ENCODE results near the gene ADK.
"Not testable (repeated sequence)": the region's sequence is repeated elsewhere in the genome, so short reads cannot be mapped to it uniquely, and the experiment has no call there.

ADK gene

DNA sequence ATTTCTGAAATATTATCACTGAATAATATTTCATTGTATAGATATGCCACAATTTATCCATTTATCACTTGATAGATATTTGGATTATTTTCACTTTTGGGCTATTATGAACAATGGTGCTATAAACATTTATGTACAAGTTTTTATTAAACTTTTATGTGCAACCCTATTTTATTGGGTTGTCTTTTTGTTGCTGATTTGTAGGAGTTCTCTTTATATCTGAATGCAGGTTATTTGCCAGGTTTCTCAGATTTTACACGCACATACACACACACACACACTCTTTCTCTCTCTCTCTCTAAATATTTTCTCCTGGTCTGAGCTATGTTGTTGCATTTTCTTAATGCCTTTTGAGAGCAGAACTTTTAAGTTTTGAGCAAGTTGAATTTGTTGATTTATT, 36.2 kb downstream of the ADK start:
- DNase-seq: no peak

DNA sequence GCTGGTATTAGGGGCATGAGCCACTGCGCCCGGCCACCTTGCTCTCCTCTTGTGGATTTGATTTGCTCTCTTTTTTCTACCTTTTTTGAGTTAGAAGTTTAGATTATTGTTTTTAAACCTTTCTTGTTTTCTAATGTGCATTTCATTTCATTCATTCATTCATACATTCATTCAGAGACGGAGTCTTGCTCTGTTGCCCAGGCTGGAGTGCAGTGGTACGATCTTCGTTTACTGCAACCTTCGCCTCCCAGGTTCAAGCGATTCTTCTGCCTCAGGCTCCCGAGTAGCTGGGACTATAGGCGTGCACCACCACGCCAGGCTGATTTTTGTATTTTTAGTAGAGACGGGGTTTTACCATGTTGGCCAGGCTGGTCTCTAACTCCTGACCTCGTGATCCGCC, 37.6 kb downstream of the ADK start:
- DNase-seq: not testable (repeated sequence)

DNA sequence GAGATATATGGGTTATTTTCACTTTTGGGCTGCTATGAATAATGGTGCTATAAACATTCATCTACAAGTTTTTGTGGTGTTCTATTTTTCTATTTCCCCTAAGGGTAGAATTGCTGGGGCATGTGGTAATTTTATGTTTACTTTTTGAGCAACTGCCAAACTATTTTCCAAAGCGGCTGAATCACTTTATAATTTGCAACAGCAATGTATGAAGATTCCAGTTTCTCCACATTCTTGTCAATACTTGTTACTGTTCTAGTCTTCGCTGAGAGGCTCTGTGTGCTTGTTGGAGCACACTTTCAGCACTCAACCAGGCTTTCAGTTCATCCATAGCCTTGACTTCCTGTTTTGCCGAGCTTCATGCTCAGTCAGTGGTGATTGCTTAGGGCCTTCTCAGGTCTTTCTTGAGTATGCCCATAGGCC, 39.0 kb downstream of the ADK start:
- no peak for DNase-seq

DNA sequence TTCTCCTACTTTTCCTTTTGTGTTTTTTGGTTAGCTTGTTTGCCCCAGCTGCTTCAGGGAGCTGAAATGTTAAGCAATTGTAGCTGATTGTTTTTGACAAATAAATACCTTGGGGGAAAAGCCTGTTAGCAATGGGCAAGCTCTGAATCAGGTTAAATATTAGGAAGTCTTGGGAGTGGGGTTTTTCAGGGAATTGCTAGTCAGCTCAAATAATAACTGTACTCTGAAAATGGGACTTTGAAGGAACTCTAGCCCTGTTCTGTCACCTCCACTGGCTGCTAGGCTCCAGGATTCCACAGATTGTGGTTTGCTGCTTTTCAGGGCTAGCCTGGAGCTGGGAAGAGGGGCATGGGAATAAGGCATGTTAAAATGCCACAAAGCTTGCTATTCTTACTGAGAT, 39.5 kb downstream of the ADK start:
- no peak for DNase-seq

DNA sequence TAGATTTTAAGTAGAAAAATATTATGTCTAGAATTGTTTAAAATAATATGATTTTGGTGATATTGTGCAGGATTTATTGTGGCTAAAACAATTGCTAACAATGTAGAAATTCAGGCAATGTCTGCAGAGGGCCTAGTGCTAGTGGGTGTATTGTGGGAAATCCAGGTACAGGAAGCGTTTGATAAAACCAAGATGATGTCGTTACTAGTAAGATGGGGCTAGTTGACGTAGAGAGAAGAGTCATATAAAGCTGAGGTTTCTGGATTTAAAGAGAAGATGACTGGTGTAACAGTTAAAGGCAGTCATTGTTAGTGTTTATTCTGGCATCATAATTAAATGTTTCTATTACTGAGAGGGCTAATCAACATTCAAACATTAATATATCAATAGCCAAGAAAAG, 43.5 kb downstream of the ADK start:
- no peak for DNase-seq

DNA sequence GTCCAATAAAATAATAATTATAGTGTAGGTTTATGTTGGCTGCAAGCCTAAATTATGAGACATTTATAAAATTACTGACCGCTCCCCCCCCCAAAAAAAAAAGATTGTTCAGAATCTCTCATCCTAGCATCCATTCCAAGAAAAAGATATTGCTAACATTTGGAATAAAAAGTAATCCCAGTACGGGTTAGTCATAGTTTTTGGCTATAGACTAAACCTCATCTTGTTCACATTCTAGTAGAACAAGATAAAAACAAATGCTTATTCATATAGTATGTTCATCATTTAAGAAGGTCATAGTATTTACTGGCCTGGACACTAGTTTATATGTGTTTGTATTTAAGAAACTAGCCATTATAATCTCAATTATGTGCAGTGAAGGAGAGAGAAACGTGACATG, 44.0 kb downstream of the ADK start:
- no peak for DNase-seq

DNA sequence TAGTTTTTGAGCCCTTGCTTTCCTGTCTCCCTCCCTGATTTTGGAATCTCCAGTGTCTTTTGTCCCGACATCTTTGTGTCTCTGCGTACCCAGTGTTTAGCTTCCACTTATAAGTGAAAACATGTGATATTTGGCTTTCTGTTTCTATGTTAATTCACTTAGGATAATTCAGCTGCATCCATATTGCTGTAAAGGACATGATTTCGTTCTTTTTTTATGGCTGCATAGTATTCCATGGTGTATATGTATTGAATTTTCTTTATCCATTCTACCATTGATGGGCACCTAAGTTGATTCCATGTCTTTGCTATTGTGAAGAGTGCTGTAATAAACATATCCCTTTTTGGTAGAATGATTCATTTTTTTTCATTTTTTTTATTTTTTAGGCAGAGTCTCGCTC, 48.3 kb downstream of the ADK start:
- DNase-seq: no peak

DNA sequence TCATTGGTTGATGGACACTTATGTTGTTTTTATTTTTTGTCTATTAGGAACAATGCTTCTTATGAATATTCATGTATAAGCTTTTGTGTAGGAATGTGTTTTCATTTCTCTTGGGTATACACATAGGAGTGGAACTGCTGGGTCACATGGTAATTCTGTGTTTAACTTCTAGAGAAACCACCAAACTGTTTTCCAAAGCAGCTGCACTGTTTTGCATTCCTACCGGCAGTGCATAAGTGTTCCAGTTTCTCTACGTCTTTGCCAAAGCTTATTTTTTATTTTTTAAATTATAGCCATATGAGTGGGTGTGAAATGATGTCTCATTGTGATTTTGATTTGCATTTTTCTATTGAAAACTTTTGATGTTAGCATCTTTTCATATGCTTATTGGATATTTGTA, 51.3 kb downstream of the ADK start:
- no peak for DNase-seq

DNA sequence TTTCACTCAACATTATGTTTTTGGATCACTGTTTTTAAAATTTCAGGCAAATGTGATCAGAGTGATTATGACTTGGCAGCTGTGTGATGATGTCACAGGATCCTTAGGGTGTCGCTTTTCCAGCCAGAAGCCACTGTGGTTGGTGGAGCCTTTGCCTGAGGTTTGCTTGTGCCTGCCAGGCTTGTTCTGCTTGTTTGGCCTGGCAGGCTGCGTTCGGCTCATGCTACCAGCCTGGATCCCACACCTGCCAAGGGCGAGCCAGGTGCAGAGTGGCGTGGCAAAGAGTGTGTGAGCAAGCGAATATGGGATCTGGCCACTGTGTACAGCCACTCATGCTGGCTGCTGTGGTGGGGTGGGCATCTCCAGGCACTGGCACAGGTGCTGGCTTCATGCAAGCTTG, 55.7 kb downstream of the ADK start:
- DNase-seq: no peak

DNA sequence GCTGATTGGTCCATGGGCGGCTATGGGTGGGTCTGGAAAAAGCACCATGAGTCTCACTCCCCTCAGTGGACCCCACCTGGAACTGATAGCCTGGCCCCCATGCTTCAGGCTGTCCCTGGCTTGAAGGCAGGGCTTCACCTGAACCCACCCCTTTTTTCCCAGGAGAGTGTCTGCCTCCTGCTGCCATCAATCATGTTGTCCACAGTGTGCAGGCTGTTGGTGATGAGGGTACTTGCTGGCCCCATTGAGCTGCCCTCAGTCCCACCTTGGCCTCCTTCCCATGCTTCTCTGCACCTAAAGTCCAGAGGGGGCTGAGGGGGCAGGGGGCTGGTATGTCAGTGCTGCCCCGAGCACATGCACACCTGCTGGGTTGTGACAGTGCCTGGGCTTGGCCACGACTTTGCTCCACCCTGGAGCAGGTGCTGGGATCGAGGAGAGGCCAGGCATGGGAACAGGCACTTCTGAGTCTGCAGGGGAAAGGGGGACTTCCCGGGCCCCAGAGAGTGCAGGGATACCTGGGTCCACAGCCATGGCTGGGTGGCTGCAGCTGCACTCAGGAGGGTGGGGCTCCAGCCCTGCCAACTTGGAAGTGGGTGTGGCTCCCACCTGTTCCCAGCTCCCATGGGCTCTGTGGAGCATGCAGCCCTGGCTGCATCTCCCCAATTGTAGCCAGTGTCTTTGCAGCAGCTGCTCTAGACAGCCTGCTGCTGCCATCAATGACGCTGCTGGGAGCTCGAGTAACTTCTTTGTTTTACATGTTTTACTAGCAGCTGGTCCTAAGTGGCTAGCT, 56.9 kb downstream of the ADK start:
- DNase-seq: no peak

DNA sequence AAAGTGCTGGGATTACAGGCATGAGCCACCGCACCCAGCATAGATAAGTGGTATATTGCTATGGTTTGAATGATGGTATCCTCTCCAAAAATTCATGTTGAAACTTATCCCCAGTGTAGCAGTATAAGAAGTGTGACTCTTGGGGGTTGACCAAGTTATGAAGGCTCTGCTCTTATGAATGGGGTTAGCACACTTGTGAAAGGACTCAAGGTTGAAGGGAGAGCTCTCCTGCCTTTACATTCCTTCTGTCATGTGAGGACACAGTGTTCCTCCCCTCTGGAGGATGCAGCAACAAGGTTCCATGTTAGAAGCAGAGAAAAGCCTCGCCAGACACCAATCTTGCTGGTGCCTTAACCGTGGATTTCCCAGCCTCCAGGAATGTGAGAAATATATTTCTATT, 58.0 kb downstream of the ADK start:
- no peak for DNase-seq

DNA sequence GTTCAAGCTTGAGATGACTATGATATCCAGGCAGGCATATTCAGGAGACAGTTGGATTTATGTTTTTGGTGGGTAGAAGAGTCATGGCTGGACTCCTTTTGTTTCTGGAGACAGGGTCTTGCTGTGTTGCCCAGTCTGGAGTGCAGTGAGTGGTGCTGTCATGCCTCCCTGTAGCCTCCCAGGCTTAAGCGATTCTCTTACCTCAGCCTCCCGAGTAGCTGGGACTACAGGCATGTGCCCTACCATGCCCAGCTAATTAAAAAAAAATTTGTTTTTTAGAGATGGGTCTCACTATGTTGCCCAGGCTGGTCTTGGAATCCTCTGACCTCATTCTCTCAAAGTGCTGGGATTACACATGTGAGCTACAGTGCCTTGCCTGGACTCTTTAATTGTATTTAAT, 62.0 kb downstream of the ADK start:
- no peak for DNase-seq

DNA sequence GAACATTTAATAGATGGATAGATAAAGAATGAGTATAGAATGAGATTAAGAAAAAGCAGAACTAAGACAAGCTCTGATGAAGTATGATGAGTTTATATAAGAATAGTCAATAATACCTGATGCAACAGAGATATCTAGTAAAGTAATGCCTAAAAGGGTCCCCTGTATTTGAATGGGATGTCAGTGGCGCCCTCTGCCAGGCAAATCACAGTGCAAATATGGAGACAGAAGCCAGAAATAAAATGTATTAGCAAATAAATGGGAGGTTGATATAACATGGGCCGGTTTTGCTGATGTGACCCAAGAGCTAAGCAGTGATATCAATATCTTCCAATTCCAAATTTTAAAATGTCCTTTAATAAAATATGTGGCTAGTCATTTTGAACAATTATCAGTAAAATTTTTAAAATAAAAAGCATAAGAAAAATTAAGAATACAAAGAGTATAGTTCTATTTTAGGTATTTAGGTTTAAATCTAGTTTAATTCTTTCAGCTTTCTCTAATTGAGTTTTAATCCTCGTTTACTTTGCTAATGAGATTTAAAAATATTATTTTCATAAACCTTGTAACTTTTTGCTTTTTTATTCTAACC, 62.6 kb downstream of the ADK start:
- DNase-seq: peak; percentile 56

DNA sequence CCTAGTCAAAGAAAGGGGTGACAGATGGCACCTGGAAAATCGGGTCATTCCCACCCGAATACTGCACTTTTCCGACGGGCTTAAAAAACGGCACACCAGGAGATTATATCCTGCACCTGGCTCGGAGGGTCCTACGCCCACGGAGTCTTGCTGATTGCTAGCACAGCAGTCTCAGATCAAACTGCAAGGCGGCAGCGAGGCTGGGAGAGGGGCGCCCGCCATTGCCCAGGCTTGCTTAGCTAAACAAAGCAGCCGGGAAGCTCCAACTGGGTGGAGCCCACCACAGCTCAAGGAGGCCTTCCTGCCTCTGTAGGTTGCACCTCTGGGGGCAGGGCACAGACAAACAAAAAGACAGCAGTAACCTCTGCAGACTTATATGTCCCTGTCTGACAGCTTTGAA, 66.1 kb downstream of the ADK start:
- not testable (repeated sequence) for DNase-seq

DNA sequence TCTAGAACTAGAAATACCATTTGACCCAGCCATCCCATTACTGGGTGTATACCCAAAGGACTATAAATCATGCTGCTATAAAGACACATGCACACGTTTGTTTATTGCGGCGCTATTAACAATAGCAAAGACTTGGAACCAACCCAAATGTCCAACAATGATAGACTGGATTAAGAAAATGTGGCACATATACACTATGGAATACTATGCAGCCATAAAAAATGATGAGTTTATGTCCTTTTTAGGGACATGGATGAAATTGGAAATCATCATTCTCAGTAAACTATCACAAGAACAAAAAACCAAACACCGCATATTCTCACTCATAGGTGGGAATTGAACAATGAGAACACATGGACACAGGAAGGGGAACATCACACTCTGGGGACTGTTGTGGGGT, 71.4 kb downstream of the ADK start:
- not testable (repeated sequence) for DNase-seq

DNA sequence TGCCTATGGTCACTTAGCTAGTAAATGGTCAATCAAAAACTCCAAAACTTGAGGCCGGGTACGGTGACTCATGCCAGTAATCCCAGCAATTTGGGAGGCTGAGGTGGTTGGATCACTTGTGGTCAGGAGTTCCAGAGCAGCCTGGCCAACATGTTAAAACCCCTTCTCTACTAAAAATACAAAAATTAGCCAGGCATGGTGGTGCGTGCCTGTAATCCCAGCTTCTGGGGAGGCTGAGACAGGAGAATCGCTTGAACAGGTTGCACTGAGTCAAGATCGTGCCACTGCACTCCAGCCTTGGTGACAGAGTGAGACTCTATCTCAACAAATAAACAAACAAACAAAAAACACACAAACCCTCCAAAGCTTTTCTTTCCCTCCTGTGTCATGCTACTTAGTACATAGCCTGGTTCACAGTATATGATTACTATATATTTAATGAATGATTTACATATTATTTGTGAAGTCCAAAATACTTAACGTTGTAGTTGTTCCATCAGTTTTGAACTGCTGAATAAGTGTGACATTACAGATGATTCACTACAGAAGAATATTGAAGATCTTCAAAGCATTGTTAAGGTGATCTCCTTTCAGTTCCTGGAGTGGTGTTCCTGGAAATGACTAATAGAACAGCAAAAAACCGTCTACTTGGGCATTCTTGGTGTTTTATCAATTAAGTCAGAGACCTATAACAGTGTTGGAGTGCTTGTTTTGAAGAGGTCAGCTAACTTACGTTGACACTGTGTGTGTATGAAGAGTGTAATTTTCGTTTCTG, 72.9 kb downstream of the ADK start:
- no peak for DNase-seq

DNA sequence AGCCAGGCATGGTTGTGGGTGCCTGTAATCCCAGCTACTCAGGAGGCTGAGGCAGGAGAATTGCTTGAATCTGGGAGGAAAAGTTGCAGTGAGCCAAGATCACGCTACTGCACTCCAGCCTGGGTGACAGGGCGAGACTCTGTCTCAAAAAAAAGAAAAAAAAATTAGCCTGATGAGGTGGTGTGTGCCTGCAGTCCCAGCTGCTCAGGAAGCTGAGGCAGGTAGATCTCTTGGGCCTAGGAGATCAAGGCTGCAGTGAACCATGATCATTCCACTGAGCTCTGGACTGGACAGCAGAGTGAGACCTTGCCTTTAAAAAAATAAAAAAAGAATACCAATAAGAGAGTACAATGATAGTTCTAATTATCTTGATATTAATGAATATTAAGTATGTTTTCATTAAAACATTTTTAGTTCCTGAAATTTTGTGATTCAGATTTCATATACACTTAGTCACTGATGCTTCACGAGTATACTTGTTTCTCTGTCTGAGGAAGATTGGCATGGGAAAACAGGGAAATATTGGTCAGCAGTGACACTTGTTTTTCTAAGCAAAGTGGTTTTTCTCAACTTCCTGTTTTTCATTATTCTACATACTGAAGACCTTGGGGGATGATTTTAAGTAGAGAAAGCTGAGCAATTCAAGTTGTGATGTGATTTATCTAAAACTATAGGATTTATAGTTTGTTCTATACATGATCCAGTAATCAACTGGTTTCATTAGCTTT, 76.8 kb downstream of the ADK start:
- no peak for DNase-seq

DNA sequence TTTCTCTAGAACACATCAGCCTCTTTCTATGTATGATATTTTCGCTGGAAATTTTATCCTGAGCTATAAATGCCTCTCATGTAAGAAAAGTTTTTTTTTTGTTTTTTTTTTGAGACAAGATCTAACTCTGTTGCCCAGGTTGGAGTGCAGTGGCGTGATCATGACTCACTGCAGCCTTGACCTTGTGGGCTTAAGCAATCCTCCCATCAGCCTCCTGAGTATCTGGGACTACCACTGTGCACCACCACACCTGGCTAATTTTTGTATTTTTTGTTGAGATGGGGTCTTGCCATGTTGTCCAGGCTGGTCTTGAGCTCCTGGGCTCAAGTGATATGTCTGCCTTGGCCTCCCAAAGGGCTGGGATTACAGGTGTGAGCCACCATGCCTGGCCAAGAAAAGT, 80.4 kb downstream of the ADK start:
- no peak for DNase-seq

DNA sequence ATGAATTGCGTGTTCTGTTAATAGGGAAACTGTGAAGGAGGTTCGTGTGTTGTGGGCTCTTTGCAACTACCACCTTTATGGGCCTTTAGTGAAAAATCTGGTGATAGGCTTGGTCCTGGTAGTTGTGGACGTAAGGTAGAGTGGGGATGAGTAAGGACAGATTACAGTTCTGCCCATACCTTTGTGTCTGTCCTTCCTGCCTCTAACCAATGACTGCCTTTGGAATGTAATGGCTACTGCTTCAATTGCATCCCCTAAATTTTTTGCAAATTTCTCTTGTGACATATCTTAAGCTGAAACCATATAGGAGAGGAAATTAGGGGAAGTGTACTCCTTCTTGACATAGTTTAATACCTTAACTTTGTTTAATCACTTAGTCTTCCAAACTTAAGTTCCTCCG, 82.3 kb downstream of the ADK start:
- DNase-seq: no peak

DNA sequence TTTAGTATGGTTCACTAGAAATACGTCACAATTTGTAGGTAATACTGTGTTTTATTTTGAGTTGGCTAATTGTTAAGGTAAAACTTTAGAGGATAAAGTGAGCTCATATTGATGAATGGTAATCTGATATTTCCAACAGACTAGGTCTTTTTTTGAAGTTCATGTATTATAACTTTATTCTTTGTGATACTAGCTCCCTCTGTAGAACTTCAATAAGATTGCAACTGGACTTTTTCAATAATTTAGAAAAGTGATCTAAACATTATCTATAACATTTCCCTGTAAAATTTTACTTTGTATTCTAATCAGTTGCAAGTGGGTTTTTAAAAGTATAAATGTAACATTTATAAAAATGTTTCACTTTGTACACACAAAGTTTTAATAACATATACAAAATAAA, 83.5 kb downstream of the ADK start:
- no peak for DNase-seq

DNA sequence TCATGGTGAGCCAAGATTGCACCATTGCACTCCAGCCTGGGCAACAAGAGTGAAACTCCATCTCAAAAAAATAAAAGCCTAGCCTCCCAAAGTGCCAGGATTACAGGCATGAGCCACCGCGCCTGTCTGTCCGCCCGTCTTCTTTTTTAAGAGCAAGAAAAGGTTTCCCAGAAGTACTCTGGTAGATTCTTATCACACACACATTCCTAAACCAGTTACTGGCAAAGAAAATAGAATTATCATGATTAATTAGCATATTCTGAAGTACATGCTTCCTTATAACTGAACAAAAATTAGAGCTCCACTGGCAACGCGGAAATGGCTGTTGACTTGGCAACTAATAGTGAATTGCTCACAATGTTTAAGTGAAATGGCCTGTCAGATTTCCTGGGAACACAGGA, 87.0 kb downstream of the ADK start:
- no peak for DNase-seq

DNA sequence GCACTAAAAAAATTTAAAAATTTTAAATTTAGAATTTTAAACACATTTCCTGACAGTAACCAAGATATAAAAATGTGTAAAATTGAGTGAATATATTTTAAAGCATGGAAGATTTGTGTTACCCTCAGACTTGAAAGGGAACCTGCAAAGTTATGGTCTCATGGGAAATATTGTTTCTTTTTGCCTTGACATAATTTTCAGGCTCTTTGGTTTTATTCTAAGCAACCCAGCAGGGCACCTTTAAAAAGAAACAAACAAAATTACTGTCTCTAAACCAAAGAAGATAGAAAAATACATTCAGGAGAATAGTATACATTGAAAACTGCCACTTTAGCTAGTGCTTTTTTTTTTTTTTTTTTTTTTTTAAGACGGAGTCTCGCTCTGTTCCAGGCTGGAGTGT, 87.5 kb downstream of the ADK start:
- no peak for DNase-seq

DNA sequence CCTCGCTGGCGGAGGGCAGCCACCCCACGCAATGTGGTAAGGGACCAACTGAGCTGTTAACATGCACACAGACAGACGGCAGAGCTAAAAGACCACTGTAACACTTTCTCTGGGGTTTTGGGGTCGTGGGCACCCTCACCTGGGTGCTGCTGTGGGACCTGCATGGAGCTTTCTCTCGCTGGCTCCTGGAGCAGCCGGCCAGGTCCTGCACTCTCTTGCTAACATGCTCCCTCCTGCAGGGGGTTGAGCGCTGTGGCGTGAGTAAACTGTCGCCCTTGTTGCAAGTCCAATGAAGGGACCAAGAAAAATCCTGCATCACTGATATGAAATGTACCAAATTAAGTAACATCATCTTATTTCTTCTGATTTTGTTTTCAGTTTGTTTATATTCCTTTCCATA, 92.0 kb downstream of the ADK start:
- no peak for DNase-seq
